Left colon (tissue), 2 donors: ENCODE data around the gene KPNB1. TPM values are rescaled to one million over a fixed set of nuclear protein-coding genes. Genes with fewer than 3 reads are reported as not detected.

Experiments
- ATAC-seq: fragments of 200-7000 bp; cut with Tn5 transposase; one replicate; pipeline ENCODE4 v1.9.1; 2020; ENCODE audit warnings: mild to moderate bottlenecking, moderate library complexity
- DNase-seq, 2 donors: peaks; one replicate each; pipeline ENCODE4 v3.0.0-alpha.2; 2020
- intact Hi-C, 2 donors: fragments of 100-400 bp; cut with DNase I in 1 of 2; cut with micrococcal nuclease in 1 of 2; formaldehyde crosslinking; loops; one replicate each; pipeline versions ENCODE4 v1.11.2 to v1.14.0; 2022; cut with DNase I, micrococcal nuclease
- total RNA-seq, 2 donors: library from RNA; stranded (reverse); fragmentation: NEBNext Ultra II Directional; extraction: Animal tissue kit (Norgen Biotek cat#: 25700); gene quantifications; one replicate each; pipeline ENCODE4 v1.2.1, GENCODE V29; 2021
- donor health status: DM: no; HTN: no; CAD: no.
- donor health status: DM: yes; HTN: yes; CAD: no.

Gene KPNB1
- total RNA-seq, 2 donors from 2014 or later, result 176 to 228 TPM

- intact Hi-C loops, result no loop called here
- DNase-seq (no peak), ATAC-seq (no peak)
These were observed 14.8 kb upstream of the KPNB1 start for GRCh38 chr17:47634870-47635269.

- DNase-seq (no peak), ATAC-seq (no peak)
- intact Hi-C loops, result no loop called here
These were observed 14.0 kb upstream of the KPNB1 start for GRCh38 chr17:47635734-47636133.

- no peak for DNase-seq
- intact Hi-C loops, result no loop called here
- no peak for ATAC-seq
These were observed 13.3 kb upstream of the KPNB1 start for GRCh38 chr17:47636273-47637030.

- intact Hi-C loops, result no loop called here
- DNase-seq, result no peak
These were observed 10.8 kb upstream of the KPNB1 start for GRCh38 chr17:47638903-47639302.

GRCh38 chr17:47640076-47640475, 9.6 kb upstream of the KPNB1 start:
- ATAC-seq, result no peak

More at GRCh38 chr17:47638903-47639302, 10.8 kb upstream of the KPNB1 start:
- no peak for ATAC-seq

GRCh38 chr17:47641202-47641601, 8.5 kb upstream of the KPNB1 start:
- no peak for ATAC-seq
- intact Hi-C loops, result no loop called here
- no peak for DNase-seq

More at GRCh38 chr17:47640076-47640475, 9.6 kb upstream of the KPNB1 start:
- DNase-seq, result no peak
- intact Hi-C loops, result no loop called here

GRCh38 chr17:47643116-47643515, 6.6 kb upstream of the KPNB1 start:
- intact Hi-C loops, result no loop called here
- ATAC-seq, result no peak
- no peak for DNase-seq

- no peak for DNase-seq
- ATAC-seq, result no peak
- intact Hi-C loops, result no loop called here
These were observed 5.4 kb upstream of the KPNB1 start for GRCh38 chr17:47644324-47644723.

GRCh38 chr17:47649972-47650524, 329 bp downstream of the KPNB1 start:
- peak; percentile 42 for ATAC-seq
- DNase-seq, result no peak
- intact Hi-C loops, result no loop called here

- intact Hi-C loops, result no loop called here
- peak; percentile 95 to 98 for DNase-seq
- peak; percentile 67 for ATAC-seq
These were observed 1.1 kb downstream of the KPNB1 start for GRCh38 chr17:47650525-47651522.

- ATAC-seq (no peak), DNase-seq (no peak)
- intact Hi-C loops, result no loop called here
These were observed 2.0 kb downstream of the KPNB1 start for GRCh38 chr17:47651704-47652103.

GRCh38 chr17:47652570-47652969, 2.9 kb downstream of the KPNB1 start:
- intact Hi-C loops, result no loop called here
- no peak for ATAC-seq
- no peak for DNase-seq

GRCh38 chr17:47653442-47653841, 3.7 kb downstream of the KPNB1 start:
- no peak for ATAC-seq
- intact Hi-C loops, result no loop called here
- no peak for DNase-seq

- no peak for ATAC-seq
- intact Hi-C loops, result no loop called here
These were observed 5.3 kb downstream of the KPNB1 start for GRCh38 chr17:47654991-47655390.

GRCh38 chr17:47660064-47660492, 10.4 kb downstream of the KPNB1 start:
- intact Hi-C loops, result loop anchor here in 1 of 2 donors (10.0 kb wide), 1 partner anchor 125 kb away; no protein-coding TSS in a partner anchor
- ATAC-seq, result peak; percentile 65
- no peak for DNase-seq

More at GRCh38 chr17:47654991-47655390, 5.3 kb downstream of the KPNB1 start:
- no peak for DNase-seq

- DNase-seq (peak in 1 of 2 donors; percentile 54), ATAC-seq (peak; percentile 76)
- intact Hi-C loops, result loop anchor here in 1 of 2 donors (10.0 kb wide), 1 partner anchor 121 kb away; no protein-coding TSS in a partner anchor
These were observed 14.3 kb downstream of the KPNB1 start for GRCh38 chr17:47663912-47664623.

GRCh38 chr17:47664624-47664941, 14.9 kb downstream of the KPNB1 start:
- intact Hi-C loops, result loop anchor here in 1 of 2 donors (10.0 kb wide), 1 partner anchor 120 kb away; no protein-coding TSS in a partner anchor
- no peak for ATAC-seq
- DNase-seq, result no peak

- no peak for ATAC-seq
- intact Hi-C loops, result loop anchor here in 1 of 2 donors (10.0 kb wide), 1 partner anchor 119 kb away; no protein-coding TSS in a partner anchor
- no peak for DNase-seq
These were observed 15.9 kb downstream of the KPNB1 start for GRCh38 chr17:47665655-47666054.
